Caki2 (cell line): ENCODE results near the gene AJAP1. TPM values are rescaled to one million over a fixed set of nuclear protein-coding genes. Genes with fewer than 3 reads are reported as not detected.
"Not testable (repeated sequence)": the region's sequence is repeated elsewhere in the genome, so short reads cannot be mapped to it uniquely, and the experiment has no call there.

Source experiments
- DNase-seq: peaks from one replicate; pipeline ENCODE4 v3.0.0-alpha.2; 2015; ENCODE audit warnings: low read depth
- in situ Hi-C: cut with HindIII; loops from 2 replicates; pipeline ENCODE4 v1.10.0; 2016; ENCODE audit warnings: low sequenced_read_pairs, low pct_unique_long_range_greater_than_20kb, mixed read lengths
- total RNA-seq: library from RNA; depleted of rRNA; stranded (reverse); fragments of >200 nt; shearing (Covaris generic); gene quantifications from 2 replicates; pipeline ENCODE4 v1.2.3, GENCODE V29; 2014; ENCODE audit warnings: low replicate concordance

AJAP1 gene
- total RNA-seq, 1 experiment from 2014 or later, result 6.5 TPM

DNA sequence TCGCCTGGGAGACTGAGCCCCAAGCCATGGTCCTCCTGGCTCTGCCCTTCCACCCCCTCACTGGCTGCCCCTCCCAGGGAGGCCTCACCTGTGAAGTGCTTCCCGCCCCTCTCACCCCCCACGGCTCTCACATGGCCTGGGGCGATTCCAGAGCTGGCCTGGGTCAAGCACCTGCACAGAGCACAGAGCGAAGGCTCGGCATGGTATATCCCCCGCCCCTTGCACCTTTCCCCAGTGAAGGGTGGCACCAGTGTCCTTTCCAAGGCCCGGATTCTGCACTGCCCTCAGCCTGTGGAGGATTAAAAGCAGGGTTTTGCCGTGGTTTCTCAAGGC, 1.1 kb upstream of the AJAP1 start:
- no peak for DNase-seq
- in situ Hi-C loops, result no loop called here

DNA sequence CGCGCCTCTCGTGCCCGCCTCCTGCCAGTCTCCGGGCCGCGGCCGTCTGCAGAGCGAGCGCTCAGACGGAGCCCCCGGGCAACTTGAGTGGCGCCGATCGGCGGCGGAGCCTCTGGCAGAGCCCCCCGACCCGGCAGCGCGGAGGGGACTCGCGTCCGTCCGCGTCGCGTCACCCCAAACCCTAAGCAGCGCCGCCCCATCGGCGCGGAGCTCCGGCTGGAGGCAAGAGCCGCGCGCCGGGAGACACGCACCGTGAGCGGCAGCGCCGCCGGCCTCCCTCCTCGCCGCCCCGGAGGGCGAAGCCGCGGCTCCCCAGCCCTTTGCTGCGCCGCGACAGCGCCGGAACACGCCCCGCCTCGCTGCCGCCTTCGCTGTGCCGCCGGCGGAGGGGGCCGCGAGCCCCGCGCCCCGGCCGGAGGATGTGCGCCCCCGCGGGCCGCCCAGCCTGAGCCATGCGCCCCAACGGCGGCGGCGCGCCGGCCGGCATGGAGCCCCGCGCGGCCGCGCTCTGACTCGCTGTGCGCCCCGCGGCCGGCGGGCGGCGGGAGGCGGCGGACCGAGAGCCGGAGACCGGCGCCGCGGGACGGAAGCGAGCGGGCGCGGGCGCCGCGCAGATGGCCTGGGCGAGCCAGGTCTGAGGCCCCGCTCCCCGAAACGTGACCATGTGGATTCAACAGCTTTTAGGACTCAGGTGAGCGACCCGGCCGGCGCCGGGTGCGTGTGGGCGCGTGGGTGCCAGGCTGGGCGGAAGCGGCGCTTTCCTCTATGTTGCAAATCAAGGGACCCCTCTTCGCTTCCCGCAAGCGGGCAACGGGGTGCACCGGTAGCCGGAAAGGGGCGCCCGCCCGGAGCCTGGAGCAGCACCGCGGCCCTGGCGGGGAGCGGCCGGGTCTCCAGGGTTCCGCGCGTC, 610 bp downstream of the AJAP1 start:
- peak; percentile 37 for DNase-seq
- in situ Hi-C loops, result no loop called here

DNA sequence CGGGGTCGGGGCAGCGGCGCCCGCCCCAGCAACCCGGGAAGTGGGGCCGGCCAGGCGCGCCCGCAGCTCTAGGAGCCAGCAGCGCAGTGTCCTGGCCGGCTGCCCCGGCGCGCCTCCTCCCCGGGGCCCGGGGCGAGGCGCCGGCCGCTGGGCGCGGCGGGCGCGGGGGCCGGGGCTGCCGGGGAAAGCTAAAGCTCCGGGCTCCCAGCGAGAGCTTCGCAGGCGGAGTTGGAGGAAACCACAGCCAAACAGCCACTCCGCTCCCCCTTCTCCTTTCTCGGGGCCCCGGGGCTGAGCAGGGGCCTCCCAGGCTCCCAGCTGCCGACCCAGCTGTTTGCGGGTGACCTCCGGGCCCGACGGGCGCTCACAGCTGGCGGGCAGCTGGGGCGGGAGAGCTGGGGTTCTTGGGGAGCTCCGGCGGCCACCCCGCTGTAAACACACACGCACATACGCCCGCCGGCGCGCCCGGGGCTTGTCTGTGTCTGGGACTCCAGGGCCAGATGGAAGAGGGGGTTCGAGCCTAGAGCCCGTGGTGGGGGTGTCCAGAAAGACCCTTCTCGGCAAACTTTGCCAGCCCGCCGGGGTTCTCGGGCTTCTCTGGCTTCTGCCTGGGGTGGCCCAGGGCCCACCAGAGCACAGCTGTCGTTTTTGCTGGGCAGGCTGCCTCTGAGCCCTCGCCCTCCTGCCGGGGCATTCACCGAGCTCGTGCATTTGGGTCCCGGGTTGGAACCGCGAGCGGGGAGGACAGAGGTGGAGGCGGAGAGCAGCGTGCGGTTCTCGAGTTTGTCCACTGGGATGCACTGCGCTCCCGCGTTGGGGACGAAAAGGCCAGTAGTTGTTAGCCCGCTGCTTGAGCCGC, 1.5 kb downstream of the AJAP1 start:
- in situ Hi-C loops, result no loop called here
- peak; percentile 67 for DNase-seq

DNA sequence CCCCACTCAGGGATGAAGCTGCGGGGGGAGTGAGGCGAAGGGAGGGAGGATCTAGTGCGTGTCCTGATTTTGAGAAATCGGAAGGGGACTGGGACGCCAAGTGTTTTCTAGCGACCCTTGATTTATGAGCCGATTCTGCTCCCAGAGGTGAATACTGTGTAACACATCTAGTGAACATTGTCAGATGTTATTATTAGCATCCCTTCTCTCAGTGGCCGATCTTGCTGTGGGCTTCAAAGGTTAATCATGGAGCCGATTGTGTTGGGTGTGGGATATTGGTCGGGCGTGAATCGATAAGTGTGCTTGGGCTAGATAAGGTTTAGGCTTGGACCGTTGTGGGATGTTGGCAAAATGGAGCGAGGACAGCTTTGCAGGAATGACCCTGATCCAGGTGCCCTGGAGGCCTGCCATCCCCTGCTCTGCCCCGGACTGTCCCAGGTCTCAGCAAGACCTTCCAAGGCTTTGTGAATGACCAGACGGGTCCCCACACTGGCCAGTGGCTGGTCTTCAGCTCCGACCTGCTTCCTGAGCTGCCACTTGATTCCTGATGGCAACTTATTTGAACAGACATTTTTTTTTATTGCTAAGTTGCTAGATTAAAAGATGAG, 2.2 kb downstream of the AJAP1 start:
- DNase-seq, result no peak
- in situ Hi-C loops, result no loop called here

DNA sequence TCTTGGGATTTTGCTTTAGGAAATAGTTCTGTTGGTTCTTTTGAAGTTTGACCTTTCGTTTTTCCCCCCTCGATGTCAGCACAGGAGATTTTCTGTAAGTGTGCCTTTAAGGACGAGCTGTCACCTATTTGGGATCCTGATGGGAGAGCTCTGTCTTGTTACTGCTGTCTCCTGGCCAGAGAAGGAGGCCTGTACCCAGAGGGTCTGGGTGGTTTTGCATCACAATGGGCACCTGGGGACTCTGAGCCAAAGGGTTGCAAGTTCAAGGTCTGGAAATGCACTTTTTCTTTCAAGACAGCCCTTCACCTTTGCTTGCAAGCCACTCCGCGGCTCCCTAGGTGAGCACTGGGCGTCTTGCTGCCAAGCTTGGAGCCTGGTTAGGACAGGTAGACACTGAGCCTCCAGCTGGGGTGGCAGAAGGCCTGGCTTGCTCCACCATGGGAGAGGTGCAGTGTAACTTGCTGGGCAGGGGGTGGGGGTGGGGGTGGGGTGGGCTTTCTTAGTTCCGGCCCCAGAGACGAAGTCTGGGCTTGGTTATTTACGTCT, 2.9 kb downstream of the AJAP1 start:
- in situ Hi-C loops, result no loop called here
- DNase-seq, result no peak

DNA sequence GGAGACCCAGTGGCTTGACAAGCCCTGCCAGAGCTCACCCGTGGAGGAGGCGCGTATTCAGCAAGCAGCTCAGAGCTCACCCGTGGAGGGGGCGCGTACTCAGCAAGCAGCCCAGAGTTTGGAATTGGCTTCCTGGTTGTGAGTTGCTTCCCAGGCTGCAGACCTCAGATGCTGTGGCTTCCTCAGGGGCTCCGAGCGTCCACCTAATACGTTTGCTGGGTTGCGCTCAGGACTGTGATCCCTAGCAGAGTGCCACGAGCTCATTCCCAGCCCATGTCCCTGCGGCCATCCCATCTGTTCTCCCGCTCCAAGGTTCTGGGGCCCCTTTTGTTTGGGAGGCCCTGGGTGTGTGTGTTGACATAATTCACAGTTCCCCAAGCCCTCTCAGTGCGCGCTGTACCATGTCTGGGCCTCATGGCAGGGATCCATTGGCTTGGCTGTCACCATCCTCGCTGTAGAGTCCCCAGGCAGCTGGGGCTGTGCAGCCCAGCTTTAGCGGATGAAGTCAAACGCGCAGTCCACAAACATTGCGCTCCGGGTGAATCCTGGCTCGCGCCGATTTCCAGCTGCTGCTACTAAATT, 3.6 kb downstream of the AJAP1 start:
- in situ Hi-C loops, result no loop called here
- no peak for DNase-seq

DNA sequence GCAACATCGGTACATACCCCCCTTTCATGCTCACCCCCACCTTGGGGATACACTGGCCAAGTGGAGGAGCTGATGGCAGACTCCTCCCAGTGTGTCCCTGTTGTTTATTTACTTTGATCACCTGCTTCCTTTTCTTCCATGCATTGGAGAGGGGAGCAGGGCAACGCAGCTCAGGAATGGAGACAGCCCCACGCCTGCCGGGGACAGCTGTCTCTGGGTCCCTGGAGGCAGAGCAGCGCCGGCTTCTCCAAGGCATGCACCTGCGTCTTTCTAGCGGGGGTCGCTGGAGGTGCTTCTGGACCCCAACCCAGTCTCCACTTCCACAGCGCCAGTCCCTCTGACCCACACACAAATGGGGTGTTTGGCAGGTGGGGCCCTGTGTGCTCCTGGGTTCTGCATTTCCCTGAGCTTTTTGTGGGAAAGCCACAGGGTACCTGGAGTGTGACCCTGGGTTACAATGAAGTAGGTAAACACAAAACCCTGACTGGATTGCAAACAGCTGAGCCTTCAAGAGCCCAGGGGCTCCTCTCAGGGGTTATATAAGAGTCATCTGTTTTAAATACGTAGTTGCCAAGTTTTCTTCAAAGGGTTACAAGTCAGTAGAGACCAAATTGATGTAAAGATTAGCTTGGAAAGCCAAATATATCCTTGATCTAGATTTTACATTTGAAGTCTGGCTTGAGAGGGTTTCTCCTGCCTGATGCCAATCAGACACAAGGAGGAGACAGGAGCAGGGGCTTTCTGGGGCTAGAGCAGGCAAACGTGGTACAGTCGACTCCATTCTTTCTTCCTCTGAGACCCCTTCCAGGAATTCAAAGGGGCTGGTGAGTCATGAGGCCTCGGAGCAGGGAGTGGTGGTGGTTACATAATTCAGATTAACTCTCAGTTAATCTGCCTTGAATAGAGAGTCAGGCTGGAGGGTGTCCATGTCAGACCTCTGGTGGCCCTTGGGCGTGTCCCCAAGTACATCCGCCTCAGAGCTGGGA, 4.5 kb downstream of the AJAP1 start:
- in situ Hi-C loops, result no loop called here
- DNase-seq, result no peak

DNA sequence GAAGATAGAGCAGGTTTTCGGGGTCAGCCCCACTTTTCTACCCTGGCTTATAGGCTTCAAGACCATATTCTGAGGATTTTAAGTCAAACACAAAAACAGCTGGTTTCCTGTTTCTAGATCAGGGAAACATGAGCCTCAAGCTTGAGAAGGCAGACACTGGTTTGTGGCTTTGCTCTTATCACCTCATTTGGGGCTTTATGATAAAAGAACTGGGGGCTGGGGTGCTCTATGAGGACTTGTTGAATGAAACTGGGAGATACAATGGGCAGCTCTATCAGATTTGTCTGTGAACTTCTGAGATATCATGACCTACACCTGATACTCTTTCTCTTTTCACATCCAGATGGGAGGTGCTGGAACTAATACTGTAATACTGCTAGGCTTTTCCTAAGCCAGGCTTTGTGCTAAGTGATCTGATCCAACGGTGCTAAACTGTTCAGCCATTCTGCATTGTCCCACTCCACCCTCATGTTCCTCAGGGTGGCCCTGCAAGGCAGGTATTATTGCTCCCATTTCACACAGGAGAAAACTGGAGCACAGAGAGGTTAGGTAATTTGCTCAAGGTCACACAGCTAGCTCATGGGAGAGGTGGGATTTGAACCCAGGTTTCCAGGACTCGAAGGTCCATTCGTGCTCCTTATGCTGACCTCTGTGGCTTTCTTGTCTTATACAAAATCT, 6.6 kb downstream of the AJAP1 start:
- no peak for DNase-seq
- in situ Hi-C loops, result no loop called here

DNA sequence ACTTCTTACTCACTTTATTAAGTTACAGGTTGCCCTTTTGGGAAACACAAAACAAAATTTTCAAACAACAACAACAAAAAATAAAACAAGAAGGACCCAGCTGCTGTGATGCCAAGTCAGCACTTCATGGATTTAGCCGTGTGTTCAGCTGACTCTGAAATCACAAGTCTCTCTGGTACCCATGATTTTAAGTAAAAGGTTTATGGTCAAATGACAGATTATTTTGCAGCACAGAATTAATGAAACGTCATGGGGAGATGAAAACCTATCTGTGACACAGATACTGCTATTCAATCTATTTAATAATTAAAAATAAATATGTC, 7.1 kb downstream of the AJAP1 start:
- no peak for DNase-seq
- in situ Hi-C loops, result no loop called here

DNA sequence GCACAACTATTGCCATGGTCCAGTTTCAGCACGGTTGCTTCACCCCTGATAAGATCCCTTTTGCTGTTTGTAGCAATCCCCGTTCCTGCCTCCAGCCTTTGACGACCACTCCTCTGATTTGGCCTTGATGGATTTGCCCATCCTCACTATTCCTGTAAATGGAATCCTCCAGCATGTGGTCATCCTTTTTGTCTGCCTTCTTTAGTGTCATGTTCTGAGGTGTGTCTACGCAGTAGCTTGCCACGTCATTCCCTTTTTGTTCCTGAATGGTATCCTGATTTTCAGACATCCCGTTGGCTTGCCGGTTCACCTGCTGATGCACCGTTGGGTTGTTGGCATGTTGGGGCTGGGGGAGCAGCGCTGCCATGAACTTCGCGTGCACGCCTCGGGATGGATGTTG, 7.8 kb downstream of the AJAP1 start:
- DNase-seq, result no peak
- in situ Hi-C loops, result no loop called here

DNA sequence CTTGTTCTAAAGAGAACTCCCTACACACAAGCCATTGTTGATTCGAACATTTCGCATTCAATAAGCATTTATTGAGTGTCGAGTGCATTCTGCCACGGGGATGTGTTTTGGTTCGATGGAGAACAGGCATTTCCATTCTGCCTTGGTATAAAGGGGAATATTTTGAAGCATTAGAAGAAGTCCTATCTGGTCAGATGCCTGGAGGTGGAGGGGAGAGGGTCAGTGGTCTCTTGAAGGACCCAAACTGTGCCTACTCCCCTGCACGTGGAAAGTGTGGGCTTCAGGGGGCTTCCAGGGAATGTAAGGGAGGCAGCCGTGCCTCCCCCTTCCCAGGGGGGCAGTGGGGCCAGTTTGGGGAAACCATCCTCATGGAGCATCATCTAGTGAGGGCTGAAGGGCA, 8.3 kb downstream of the AJAP1 start:
- in situ Hi-C loops, result no loop called here
- no peak for DNase-seq

DNA sequence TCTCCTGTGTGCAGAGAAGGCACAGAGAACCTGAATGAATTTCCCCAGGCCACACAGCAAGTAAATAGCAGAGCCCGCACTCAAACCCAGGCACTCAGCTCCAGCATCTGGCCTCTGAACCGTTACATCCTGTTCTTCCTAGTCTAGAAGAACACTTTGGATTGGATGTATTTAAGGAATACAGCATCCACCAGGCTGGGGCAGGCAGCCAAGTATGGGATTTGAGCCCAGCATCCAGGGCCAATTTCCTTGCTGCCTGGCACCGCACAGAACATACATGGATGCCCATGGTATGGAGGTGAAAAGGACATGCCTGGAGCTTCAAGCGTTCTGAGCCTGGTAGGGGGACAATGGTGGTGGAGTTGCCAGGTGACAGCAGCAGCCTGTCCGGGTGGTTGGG, 9.7 kb downstream of the AJAP1 start:
- DNase-seq, result no peak
- in situ Hi-C loops, result no loop called here

DNA sequence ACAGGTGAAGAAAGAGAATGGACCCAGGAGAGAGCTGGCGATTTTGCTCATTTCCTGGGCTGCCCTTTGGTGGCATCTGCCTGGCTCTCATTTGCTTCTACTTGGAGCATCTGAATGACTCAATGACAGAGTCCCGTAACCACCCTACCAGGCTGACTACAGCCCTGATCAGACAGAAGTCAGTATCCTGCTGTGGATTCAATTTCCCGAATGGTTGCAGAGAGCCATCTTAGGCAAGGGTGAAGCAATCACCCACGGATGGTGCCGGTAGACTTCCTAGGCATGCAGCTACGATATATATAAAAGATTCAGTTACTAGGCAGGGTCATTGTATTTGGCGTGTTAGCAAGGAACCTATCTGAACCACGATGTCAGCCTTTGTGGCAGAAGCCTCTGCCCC, 10.2 kb downstream of the AJAP1 start:
- in situ Hi-C loops, result no loop called here
- no peak for DNase-seq

DNA sequence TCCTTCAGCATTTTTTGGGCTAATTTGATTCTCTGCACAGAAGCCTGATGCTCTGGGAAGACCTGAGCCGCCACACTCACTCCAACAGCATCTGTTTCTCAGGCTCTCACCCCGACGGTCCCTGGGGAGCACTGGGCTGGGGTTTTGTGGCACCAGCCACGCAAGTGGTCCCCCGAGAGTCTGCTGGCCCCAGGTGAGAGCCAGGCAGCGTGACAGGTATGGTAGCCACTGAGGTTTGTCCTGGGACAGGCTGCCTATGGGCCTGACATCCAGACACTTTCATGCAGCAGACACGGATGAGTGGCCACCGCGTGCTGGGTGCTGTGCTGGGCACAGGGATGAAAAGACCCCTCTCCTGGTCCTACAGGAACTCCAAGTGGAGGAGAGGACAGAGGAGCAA, 11.0 kb downstream of the AJAP1 start:
- no peak for DNase-seq
- in situ Hi-C loops, result no loop called here

DNA sequence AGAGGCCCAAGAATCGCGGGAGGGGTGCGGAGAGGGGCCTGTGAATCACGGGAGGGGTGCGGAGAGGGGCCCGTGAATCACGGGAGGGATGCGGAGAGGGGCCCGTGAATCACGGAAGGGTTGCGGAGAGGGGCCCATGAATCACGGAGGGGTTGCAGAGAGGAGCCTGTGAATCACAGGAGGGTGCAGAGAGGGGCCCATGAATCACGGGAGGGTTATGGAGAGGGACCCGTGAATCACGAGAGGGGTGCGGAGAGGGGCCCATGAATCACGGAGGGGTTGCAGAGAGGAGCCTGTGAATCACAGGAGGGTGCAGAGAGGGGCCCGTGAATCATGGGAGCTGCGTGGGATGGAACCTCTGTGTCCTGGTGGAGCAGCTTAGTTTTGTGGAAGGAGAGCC, 12.3 kb downstream of the AJAP1 start:
- DNase-seq, in situ Hi-C loops: not testable (repeated sequence)

DNA sequence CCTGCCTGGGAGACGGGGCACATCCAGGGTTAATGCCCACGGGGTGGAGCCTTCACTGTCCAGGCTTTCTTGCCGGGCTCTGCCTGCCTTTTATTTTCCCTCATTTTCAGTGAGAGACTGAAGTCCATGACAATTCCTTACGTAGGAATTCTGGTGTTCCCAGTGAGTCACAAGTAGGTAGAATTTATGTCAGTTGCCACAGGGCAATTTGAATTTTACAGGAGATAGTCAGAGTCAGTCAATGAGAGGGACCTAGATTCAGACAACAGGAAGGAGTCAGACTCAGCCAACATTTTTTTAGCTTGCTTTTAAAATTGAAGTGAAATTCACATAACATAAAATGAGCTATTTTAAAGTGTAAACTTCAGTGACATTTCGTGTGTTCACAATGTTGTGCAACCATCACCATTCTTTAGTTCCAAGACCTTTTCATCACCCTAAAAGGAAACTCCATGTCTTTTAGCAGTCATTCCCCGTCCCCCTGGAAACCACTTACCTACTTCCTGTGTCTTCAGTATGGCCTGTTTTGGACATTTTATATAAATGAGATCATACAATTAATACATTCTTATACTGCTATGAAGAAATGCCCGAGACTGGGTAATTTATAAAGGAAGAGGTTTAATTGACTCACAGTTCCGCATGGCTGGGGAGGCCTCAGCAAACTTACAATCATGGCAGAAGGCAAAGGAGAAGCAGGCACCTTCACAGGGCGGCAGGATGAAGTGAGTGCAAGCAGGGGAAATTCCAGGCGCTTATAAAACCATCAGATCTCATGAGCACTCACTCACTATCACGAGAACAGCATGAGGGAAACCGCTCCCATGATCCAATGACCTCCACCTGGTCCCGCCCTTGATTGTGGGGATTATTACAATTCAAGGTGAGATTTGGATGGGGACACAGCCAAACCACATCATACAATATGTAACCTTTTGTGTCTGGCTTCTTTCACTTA, 14.6 kb downstream of the AJAP1 start:
- no peak for DNase-seq
- in situ Hi-C loops, result no loop called here
